ENCODE results near the gene GTF3C5. TPM values are rescaled to one million over a fixed set of nuclear protein-coding genes. Genes with fewer than 3 reads are reported as not detected.

Gene GTF3C5
- total RNA-seq, 4 donors from 2014 or later: 48.2 to 55.3 (median 48.9) TPM

DNA sequence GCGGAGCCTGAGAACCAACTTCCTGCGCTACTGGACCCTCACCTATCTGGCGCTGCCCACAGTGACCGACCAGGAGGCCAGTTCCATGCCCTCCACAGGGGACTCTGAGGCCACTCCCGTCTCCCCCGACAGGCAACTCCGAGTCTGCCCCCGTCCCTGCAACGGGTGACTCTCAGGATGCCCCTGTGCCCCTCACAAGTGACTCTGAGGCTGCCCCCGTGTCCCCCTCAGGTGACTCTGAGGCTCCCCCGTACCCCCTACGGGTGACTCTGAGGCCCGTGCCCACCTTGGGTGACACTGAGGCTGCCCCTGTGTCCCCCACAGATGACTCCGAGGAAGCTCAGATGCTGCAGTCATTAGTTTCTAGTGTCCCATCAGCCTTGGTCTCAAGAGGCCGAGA lies 56.1 kb downstream of the GTF3C5 start:
- TF ChIP-seq, protein P1, sequence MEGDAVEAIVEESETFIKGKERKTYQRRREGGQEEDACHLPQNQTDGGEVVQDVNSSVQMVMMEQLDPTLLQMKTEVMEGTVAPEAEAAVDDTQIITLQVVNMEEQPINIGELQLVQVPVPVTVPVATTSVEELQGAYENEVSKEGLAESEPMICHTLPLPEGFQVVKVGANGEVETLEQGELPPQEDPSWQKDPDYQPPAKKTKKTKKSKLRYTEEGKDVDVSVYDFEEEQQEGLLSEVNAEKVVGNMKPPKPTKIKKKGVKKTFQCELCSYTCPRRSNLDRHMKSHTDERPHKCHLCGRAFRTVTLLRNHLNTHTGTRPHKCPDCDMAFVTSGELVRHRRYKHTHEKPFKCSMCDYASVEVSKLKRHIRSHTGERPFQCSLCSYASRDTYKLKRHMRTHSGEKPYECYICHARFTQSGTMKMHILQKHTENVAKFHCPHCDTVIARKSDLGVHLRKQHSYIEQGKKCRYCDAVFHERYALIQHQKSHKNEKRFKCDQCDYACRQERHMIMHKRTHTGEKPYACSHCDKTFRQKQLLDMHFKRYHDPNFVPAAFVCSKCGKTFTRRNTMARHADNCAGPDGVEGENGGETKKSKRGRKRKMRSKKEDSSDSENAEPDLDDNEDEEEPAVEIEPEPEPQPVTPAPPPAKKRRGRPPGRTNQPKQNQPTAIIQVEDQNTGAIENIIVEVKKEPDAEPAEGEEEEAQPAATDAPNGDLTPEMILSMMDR (IDR thresholded peaks at IDR 0.05): no peak
- TF ChIP-seq POLR2A (IDR thresholded peaks at IDR 0.05): no peak
- intact Hi-C loops (cut with DNase I): no loop called here
- H3K4me1 ChIP-seq: no peaks in the 10 kb centered on the region
- no peak for DNase-seq
- 80% methylated on average over 2 of the region's 15 CpGs; no CpG with 5 or more reads in 1 of the 2 donors for whole genome bisulfite sequencing, 2 donors
- no peak overlapping the region for H3K4me3 ChIP-seq
- H3K9me3 ChIP-seq: no peaks in the 10 kb centered on the region
- H3K27me3 ChIP-seq: no peaks in the 10 kb centered on the region
- H3K36me3 ChIP-seq: no peaks in the 10 kb centered on the region
- no peak overlapping the region for H3K27ac ChIP-seq

DNA sequence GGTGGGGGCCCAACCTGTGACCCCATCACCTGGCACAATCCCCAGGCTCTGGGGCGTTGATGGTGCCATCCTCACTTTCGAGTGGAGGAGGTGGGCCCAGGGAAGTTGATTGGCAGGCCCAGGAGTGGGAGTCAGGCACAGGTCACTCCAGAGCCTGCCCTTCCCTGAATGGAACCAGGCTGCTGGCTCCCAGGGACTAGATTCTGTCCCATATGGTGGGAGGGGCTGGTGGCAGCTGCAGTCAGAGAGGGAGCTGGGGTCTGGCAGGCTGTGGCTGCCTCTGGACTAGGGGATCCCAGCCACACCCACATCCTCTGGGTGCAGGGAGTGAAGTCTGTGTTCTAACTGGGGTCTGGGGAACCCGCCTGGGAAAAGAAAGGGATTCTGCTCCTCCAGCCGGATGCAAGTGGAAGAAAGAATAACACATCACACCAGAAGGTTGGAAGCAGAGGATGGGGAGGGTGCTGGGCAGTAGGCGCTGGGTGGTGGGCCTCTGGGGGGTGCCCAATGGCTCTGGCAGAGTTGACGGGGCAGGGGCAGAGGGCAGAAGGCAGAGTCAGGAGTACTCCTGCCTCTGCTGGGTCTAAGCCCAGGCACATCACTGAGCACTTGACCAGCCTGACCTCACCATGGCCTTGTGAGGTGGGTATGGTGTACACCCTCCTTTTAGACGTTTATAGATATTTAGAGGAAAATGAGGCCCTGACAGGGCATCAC lies 56.8 kb downstream of the GTF3C5 start:
- intact Hi-C loops (cut with DNase I): no loop called here
- WGBS, 2 donors: 72 to 85% methylated on average over 4 to 5 of the region's 7 CpGs
- Histone ChIP-seq H3K36me3 (no peaks in the 10 kb centered on the region), H3K4me1 (no peaks in the 10 kb centered on the region), H3K27ac (no peak overlapping the region), H3K27me3 (no peaks in the 10 kb centered on the region), H3K9me3 (no peaks in the 10 kb centered on the region), H3K4me3 (no peak overlapping the region)
- TF ChIP-seq POLR2A (IDR thresholded peaks at IDR 0.05): no peak
- TF ChIP-seq, protein P1 (IDR thresholded peaks at IDR 0.05): no peak
- DNase-seq: no peak

DNA sequence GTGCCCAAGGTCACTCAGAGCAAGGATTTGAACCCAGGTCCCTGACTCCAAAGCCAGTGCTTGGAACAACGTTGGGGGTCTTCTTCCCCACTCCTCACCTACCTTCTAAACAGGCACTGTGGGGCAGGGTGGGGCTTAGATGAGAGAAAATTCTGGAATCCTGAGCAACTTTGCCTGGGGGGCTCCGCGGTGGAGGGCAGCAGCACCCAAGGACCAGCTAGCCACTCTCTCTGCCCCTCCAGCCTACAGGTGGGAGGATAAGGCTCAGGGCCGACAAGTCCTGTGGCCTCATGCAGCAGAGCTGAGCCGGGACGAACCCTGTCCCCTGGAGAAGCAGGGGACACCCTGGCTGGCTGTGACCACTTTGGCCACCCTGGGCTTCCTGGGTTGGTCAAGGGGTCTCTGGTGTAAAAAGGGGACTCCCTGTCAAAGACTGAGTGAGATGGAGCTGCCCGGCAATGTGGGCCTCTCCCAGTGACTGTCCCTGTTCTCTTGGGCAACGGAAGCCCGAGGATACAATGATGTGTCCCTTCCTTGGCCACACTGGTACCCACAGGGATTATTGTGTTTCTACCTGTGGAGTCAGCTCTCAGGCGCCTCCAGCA lies 57.5 kb downstream of the GTF3C5 start:
- WGBS, 2 donors: 71 to 93% methylated on average over 1 to 3 of the region's 10 CpGs
- TF ChIP-seq, protein P1 (IDR thresholded peaks at IDR 0.05): no peak
- no peak for TF ChIP-seq POLR2A (IDR thresholded peaks at IDR 0.05)
- no peak overlapping the region for H3K4me3 ChIP-seq
- no peaks in the 10 kb centered on the region for H3K9me3 ChIP-seq
- no peaks in the 10 kb centered on the region for H3K36me3 ChIP-seq
- H3K27ac ChIP-seq: no peak overlapping the region
- intact Hi-C loops (cut with DNase I): no loop called here
- no peak for DNase-seq
- H3K27me3 ChIP-seq: no peaks in the 10 kb centered on the region
- H3K4me1 ChIP-seq: no peaks in the 10 kb centered on the region

DNA sequence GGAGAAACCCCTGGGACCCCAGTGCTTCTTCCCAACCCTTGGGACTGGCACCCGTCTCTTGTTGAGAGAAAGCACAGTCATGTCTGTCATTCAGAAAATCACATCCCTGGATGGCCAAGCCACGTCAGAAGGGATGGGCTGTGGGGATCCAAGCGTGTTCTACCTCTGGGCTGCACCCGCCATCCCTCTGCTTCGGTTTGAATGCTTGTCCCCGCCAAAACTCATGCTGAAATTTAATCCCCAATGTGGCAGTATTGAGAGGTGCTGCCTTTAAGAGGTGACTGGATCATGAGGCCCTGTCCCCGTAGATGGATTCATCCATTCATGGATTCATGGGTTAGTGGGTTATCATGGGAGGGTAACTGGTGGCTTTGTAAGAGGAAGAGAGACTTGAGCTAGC lies 58.0 kb downstream of the GTF3C5 start:
- no peak for DNase-seq
- intact Hi-C loops (cut with DNase I): no loop called here
- no peak overlapping the region for H3K27ac ChIP-seq
- TF ChIP-seq POLR2A (IDR thresholded peaks at IDR 0.05): no peak
- TF ChIP-seq, protein P1 (IDR thresholded peaks at IDR 0.05): no peak
- 82 to 87% methylated on average over 5 to 7 of the region's 7 CpGs for WGBS, 2 donors
- no peaks in the 10 kb centered on the region for H3K9me3 ChIP-seq
- H3K4me3 ChIP-seq: no peak overlapping the region
- no peaks in the 10 kb centered on the region for H3K36me3 ChIP-seq
- no peaks in the 10 kb centered on the region for H3K27me3 ChIP-seq
- no peaks in the 10 kb centered on the region for H3K4me1 ChIP-seq

DNA sequence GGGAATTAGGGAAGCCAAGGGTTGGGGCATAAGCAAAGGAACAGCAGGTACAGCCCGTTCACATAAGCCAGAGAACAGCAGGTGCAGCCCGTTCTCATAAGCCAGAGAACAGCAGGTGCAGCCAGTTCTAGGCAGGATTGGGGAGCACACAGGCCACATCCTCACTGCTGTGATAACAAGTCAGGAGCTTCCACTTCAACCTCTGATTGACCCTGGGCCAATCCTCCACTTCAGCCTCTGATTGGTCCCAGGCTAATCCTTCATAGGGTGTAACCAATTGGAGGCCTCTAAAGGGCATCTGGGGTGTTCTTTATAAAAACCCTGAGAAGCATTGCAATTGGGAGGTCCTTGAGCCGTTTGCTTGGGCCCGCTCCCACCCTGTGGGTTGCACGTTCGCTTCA lies 58.5 kb downstream of the GTF3C5 start:
- H3K36me3 ChIP-seq: no peaks in the 10 kb centered on the region
- no peaks in the 10 kb centered on the region for H3K9me3 ChIP-seq
- no peaks in the 10 kb centered on the region for H3K27me3 ChIP-seq
- no peaks in the 10 kb centered on the region for H3K4me1 ChIP-seq
- 77 to 83% methylated on average over 5 to 6 of the region's 6 CpGs for WGBS, 2 donors
- no peak overlapping the region for H3K4me3 ChIP-seq
- TF ChIP-seq, protein P1 (IDR thresholded peaks at IDR 0.05): no peak
- TF ChIP-seq POLR2A (IDR thresholded peaks at IDR 0.05): no peak
- no peak for DNase-seq
- intact Hi-C loops (cut with DNase I): no loop called here
- no peak overlapping the region for H3K27ac ChIP-seq
